HG02623 (cell line): ENCODE data around the gene NOS1.
"Not testable (repeated sequence)": the region's sequence is repeated elsewhere in the genome, so short reads cannot be mapped to it uniquely, and the experiment has no call there.

Source experiments
- ATAC-seq: cut with Tn5 transposase; IDR thresholded peaks from one replicate; pipeline ENCODE4 v1.9.1; 2021; ENCODE audit warnings: moderate library complexity; ENCODE audit not compliant: unreplicated experiment

Gene NOS1

DNA sequence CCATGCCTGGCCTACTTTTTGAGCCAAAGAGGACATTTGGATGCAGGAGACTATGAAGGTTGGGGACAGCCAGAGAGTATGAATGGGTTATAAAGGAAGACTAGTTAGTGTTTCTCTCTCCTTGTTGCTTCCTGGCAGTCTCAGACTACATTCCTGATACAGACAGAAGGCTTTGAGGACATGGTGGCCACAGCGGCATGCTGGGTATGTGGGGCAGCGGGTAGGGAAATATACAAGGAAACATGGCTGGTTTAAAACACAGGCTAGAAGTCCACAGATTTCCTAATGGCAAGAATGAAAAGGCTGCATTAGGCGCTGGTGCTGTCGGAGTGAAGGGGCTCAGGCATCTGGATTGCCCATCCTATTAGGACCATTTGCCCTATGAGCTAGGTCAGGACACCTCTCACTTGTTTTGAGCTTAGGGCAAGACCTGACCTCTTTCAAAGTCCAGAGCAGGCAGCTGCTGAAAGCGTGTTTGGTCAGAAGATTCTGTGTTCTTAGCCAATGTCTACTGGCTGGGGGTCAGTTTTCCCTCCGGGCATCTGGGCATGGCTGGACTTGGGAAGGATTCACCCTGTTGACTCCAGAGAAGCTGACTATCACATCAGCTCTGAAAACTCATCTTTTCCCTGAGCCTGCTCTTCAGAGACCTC lies 151.0 kb downstream of the NOS1 start:
- no peak for ATAC-seq

DNA sequence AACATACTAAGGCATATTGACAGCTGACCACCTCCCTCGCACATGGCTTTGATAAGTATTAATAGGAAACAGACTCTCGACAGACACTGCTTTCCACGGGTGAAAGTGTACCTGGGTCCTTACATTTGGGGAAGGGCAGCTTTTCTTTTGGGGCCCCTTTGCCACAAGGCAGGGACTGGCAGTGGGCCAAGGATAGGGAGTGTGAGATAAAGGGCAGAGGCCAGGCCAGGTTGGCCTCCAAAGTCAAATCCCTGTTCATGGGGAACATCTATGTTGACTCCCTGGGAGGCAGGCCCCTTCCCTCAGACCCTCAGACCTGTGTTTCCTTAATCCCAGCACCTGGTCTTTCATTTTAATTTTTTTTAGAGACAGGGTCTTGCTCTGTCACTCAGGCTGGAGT lies 151.8 kb downstream of the NOS1 start:
- no peak for ATAC-seq

DNA sequence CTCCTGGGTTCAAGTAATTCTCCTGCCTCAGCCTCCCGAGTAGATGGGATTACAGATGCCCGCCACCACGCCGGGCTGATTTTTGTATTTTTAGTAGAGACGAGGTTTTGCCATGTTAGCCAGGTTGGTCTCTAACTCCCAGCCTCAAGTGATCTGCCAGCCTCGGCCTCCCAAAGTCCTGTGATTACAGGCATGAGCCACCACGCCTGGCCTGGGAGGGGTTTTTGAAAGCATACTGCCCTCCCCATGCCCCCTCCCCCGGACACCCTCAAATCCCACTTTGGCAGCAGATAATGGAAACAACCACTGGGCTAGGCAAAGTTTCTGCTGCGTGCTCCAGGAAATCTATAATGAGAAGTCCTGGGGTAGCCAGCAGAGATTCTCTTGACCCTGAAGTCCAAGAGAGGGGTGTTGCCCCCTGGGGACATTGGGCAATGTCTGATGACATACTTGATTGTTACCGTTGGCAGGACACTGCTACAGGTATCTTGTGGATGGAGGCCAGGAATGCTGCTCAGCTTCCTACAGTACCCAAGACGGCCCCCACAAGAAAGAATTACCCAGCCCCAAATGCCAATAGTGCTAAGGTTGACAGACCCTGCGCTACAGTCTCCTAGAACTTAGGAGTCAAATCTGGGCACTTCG lies 152.5 kb downstream of the NOS1 start:
- ATAC-seq, result no peak

DNA sequence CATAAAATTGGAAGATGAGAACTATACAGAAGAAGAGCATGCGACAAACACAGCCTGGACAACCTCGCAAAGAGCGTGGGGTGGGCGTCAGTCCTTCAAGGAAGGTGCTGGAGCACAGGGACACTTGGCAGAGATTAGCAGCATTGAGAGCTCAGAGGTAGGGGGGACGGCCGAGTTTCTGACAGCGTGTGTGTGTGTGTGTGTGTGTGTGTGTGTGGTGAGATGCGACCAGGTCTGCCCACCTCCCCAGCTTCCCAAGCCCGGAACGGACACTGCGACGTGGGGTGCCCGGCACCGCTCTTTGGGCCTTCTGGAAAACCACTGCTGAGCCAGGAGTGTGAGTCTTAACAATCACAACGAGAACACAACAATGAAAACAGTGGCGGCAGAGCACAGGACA lies 153.2 kb downstream of the NOS1 start:
- ATAC-seq, result no peak

DNA sequence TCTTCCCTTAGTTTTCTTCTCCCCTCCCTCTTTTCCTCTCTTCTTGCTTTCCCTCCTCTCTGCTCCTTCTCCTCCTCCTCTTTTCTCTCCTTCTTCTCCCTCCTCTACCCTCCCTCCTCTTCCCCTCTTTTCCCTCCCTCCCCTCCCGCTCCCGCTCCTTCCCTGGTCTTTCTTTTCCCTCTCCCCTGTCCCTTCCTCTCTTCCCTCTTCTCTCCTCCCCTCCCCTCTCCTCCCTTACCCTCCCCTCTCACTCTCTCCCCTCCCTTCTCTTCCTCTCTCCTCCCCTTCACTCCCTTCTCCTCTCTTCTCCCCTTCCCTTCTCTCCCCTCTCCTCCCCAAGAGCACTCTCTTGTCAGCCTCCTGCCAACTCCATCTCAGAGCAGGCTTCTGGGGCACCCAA lies 153.8 kb downstream of the NOS1 start:
- no peak for ATAC-seq

DNA sequence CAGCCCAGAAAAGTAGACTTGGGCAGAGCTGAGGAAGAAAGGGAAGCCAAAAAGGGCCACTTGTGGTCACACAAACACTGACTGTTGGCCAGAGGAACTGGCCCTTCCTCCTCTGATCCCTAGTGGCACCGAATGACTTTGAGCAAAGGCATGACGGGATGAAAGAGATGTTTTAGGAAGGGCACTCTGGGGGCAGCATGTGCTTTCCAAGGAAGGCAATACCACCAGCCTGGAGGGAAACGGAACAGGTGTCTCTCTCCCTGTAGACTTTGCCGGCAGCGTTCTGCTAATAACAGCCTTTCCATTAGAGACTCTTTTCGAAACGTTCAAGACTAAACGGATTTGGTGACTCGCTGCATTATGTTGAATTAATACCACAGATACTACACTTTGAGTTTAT lies 158.9 kb downstream of the NOS1 start:
- ATAC-seq, result no peak

DNA sequence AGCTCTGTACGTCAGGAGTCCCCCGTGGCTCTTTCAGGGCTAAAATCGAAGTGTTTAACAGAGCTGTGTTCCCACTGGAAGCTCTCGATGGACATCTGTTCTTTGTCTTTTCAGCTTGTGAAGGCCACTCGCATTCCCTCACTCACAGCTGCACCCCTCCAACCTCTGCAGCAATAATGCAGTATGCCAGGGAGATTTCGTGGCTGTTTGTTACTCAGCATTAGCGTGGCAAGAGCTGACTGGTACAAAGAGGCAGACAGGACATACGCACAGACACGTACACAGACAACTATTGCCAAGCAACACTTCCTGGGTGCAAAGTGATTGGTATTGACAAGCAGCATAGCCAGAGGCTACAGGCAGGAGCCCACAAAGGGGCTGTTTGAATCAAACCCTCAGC lies 159.4 kb downstream of the NOS1 start:
- no peak for ATAC-seq

DNA sequence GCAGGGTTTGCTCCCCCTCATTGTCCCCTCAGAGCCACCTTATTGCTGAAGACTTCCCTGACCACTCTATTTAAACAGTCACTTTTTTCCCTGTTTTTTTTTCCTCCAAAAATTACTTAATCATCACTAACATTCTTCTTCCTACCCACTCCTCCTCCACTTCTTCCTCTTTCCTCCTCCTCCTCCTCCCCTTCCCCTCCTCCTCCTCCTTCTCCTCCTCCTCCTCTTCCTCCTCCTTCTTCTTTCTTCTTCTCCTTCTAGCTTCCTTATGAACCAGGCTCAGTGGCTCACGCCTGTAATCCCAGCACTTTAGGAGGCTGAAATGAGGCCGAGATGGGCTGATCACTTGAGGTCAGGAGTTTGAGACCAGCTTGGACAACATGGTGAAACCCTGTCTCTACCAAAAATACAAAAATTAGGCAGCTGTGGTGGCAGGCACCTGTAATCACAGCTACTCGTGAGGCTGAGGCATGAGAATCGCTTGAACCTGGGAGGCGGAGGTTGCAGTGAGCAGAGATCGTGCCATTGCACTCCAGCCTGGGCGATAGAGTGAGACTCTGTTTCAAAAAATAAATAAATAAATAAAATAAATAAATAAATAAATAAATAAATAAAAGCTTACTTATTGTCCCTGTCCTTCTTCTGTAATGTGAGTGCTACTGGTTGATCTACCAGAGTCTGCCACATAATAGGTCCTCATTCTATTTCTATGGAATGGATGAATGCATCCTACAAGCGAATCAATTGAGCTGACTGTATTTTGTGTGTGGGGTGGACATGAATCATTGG lies 161.3 kb downstream of the NOS1 start:
- ATAC-seq, result not testable (repeated sequence)

DNA sequence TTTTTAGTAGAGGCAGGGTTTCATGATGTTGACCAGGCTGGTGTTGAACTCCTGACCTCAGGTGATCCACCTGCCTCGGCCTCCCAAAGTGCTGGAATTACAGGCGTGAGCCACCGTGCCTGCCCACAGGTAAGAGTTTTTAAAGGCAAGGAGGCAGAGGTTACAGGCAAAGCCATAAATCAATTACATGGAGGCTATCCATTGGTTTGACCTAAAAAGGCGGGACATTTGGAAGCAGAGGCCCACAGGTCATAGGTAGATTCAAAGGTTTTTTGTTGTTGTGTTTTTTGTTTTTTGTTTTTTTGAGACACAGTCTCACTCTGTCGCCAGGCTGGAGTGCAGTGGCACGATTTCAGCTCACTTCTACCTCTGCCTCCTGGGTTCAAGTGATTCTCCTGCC lies 165.1 kb downstream of the NOS1 start:
- not testable (repeated sequence) for ATAC-seq

DNA sequence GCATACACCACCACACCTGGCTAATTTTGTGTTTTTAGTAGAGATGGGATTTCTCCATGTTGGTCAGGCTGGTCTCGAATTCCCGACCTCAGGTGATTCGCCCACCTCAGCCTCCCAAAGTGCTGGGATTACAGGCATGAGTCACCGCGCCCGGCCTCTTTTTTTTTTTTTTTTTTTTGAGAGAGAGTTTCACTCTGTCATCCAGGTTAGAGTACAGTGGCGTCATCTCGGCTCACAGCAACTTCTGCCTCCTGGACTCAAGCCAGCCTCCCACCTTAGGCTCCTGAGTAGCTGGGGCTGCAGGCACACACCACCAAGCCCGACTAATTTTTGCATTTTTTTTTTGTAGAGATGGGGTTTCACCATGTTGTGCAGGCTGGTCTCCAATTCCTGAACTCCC lies 166.4 kb downstream of the NOS1 start:
- not testable (repeated sequence) for ATAC-seq

DNA sequence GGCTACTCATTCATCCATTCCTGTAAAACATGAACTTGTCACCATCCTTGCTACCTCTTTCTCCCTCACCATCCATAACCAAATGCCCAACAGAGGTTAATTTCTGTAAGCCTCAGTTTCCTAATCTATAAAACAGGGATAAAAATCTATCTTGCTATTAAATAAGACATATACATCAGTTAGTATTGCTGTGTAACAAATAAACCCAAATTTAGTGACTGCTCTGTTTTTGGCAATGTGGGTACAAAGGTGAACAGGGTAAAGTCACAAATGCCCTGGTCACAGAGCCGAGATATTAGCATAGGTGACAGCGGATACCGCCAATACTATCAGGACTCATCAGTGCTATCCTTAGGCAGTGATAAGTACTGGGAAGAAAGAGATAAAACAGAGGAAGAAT lies 167.5 kb downstream of the NOS1 start:
- ATAC-seq, result no peak

DNA sequence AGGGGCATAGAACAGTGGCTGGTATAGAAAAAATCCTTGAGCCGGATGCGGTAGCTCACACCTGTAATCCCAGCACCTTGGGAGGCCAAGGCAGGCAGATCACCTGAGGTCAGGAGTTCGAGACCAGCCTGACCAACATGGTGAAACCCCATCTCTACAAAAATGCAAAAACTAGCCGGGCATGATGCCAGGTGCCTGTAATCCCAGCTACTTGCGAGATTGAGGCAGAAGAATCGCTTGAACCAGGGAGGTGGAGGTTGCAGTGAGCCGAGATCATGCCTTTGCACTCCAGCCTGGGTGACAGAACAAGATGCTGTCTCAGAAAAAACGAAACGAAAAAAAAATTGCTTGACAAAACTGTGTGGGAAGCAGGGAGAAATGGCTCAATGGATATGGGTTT lies 168.8 kb downstream of the NOS1 start:
- not testable (repeated sequence) for ATAC-seq

DNA sequence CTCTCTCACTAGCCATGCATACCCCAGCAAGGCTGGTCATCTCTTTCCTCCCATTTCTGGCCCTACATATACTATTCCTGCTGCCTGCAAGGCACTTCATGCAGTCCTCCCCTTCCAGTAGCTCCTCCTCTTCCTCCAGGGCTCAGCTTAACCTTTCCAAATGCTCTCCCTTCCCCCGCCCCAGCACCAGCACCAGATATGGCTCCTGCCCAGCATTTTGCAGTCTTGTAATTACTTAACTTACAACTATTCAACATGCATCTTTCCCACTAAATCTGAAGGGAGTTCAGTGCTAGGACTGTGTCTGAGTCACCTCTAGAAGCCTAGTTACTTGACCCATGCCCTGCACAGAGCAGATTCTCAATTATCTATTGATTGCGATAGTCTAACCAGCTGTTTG lies 169.4 kb downstream of the NOS1 start:
- ATAC-seq, result no peak

DNA sequence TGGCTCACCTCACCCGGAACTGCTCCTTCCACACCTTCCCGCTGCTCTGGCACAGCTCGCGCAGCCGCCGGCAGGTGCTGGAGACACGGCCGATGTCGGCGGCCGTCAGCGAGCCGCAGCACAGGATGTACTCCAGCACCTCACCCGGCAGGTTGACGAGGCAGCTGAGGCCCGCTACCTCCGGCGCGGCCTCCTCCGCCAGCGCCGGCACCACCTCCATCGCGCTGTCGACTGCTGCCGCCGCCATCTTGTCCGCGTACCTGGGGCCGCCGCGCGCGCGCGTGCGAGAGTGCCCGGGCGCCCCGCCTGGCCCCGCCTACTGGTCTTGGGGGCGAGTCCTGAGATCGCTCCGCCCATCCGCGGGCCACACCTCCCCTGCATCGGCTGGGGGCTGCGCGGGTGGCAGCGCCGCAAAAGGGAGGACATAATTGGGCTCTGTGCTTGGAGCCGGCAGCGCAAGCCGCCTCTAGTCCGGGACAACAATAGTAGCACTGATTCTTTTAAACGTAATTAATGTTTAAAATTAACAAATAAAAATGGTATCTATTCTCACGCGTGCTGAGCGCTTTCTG lies 171.1 kb downstream of the NOS1 start, which contains the start of gene FBXO21:
FBXO21 (minus strand) TSS at position 261 of the 572 bp plus-strand sequence; CDS start at position 247, 14 bp downstream.
- ATAC-seq, result peak; percentile 85

DNA sequence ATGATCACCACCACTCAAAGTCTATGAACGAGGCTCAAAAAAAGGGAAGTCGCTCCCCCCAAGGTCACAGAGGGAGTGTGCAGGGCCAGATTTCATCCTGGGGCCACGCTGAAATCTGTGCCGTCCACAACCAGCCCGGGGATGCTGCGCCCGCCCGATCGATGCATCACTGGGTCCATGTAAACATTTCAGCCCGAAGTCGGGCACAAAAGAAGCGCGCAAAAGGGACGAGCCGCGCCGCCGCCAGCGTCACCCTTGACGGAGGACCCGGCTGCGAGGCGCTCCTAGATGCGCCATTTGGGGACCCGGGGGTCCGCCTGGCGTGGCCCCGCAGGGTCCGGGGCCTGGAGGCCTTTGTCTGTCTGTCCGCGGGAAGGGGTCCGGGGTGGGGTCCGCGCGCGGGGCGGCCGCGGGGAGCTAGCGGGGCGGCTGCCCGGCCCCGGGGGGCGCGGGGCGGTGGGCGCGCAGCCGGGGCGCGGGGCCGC lies 171.7 kb downstream of the NOS1 start:
- ATAC-seq, result peak; percentile 30

DNA sequence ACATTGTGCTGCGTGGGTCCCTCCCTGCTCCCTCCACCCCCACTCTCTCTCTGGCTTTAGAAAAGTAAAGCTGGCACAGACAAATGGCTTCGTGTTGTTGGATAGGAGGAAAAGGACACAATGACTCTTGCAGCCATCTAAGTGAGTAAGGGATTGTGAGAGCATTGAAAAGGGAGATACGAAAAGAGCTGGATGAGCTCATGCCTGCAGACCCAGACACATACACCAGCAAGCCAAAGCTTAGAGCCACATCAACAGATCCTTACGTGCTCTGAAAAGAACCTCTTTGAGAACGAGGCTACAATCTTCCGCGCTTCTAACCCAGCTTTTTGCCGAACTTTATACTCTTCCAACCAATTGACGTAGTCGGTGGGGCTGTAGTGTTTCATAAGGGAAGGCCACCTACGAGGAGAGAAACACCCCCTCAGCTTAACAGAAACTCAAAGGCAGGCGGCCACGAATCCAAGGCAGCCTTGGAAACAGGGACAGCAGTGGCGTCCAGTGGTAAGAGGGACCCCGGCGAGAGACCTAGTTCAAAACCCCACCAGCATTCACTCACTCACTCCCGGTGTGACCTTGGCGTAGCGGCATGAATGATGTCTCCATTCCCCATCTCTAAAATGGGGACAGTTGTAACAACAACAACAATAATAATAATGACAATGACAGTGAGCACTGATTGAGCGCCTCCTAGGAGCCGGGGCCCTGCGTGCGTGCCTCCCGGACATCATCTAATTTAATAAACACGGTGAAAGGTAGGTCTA lies 172.3 kb downstream of the NOS1 start:
- no peak for ATAC-seq

DNA sequence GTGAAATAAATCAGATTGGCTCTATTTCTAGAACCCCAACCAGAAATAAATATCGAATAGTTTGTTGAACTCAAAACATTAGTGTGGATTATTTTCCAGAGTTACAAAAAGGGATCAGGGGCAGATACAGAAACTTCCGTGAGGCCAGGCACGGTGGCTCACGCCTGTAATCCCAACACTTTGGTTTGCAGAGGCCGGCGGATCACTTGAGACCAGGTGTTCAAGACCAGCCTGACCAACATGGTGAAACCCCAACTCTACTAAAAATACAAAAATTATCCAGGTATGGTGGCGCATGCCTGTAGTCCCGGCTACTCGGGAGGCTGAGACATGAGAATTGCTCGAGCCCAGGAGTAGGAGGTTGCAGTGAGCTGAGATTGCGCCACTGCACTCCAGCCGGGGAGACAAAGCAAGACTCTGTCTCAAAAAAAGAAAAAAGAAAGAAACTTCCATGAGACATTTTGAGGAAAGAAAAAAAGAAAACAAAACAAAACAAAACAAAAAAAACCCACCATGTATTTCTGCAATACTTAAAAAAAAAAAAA lies 173.2 kb downstream of the NOS1 start:
- no peak for ATAC-seq

DNA sequence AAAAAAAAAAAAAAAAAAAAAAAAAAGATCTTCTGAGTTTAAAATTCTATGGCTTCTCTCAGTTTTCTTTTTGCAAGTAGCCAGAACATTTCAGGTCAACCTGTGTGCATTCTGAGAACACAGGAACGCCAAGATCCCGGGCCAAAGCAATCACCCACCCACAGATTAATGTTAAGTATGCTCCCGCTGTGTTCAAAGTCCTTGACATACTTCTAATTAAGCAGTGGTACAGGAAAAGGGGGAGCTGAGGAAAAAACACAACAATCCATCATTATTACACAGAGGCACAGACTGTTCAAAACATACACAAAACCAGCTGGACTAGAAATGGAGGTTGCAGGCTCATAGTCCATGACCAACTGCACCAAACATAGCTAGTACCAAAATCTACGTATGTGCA lies 174.0 kb downstream of the NOS1 start:
- ATAC-seq, result no peak

DNA sequence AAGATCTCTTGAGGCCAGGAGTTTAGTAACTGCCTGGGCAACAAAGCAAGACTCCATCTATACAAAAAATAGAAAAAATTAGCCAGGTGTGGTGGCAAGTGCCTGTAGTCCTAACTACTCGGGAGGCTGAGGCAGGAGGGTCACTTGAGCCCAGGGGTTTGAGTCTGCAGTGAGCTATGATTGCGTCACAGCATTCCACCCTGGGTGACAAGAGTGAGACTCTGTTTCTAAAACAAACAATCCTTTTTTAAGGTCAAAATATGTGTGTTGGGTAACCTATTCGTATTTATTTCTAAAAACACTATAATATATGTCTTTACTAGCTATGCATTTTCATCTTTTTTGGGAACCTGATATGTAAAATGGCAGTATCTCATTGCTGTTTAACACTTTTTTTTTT lies 178.6 kb downstream of the NOS1 start:
- ATAC-seq, result no peak

DNA sequence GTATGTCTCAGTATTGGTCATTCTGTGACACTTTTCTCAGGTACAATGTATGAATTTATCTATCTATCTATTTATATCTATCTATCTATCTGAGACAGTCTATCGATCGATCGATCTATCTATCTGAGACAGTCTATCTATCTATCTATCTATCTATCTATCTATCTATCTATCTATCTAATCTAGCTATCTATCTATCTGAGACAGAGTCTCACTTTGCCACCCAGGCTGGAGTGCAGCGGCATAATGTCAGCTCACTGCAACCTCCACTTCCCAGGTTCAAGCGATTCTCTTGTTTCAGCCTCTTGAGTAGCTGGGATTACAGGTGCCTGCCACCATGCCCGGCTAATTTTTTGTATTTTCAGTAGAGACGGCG lies 180.0 kb downstream of the NOS1 start:
- not testable (repeated sequence) for ATAC-seq
